Caco-2 (cell line): ENCODE data around the gene IGSF8. TPM values are rescaled to one million over a fixed set of nuclear protein-coding genes. Genes with fewer than 3 reads are reported as not detected.

Experiments used
- BruUV-seq: library from RNA; stranded (reverse); fragments of 400-500 nt; replicated peaks from 2 replicates; lab custom pipeline; 2021; lab: Mats Ljungman, UMichigan
- CTCF ChIA-PET: fragments of 300-600 bp; sonication (Branson Sonifier 250); formaldehyde crosslinking; loops from one replicate; lab custom pipeline; 2022; ENCODE audit warnings: antibody characterized with exemption; lab: Charles Lee
- POLR2A ChIA-PET: fragments of 300-600 bp; sonication (Branson Sonifier 250); formaldehyde crosslinking; loops from one replicate; lab custom pipeline; 2022; ENCODE audit warnings: antibody characterized with exemption; lab: Charles Lee
- DNase-seq, 2 experiments: peaks; one replicate each; pipeline versions ENCODE4 v3.0.0 to v3.0.0-alpha.2; 2020 to 2022
- H3K27me3 ChIP-seq: replicated peaks from 2 replicates; pipeline ENCODE4 v1.6.0; 2011; ENCODE audit warnings: low read length; ENCODE audit not compliant: control insufficient read depth, insufficient read depth
- H3K36me3 ChIP-seq: 2 replicates; pipeline ENCODE4 v1.5.1; 2011; ENCODE audit warnings: low read length; ENCODE audit not compliant: control insufficient read depth, insufficient read depth
- H3K4me1 ChIP-seq: fragments of 250-450 bp; sonication (Bioruptor Pico); 2 replicates; pipeline ENCODE4 v1.5.1; 2020; ENCODE audit warnings: mild to moderate bottlenecking
- H3K4me3 ChIP-seq: 2 replicates; pipeline ENCODE4 v1.5.1; 2011; ENCODE audit warnings: low read depth, mild to moderate bottlenecking, control low read depth, low read length
- H3K9me3 ChIP-seq: fragments of 250-450 bp; sonication (Bioruptor Pico); 2 replicates; pipeline ENCODE4 v1.5.1; 2020; ENCODE audit warnings: mild to moderate bottlenecking, moderate library complexity
- H3K27ac Mint-ChIP-seq: one replicate; pipeline ENCODE4 v1.8.0; 2022; ENCODE audit warnings: mixed read lengths; ENCODE audit not compliant: unreplicated experiment
- H3K27me3 Mint-ChIP-seq: one replicate; pipeline ENCODE4 v1.8.0; 2022; ENCODE audit warnings: mixed read lengths; ENCODE audit not compliant: insufficient read depth, unreplicated experiment
- H3K36me3 Mint-ChIP-seq: one replicate; pipeline ENCODE4 v1.8.0; 2022; ENCODE audit warnings: mild to moderate bottlenecking, mixed read lengths; ENCODE audit not compliant: insufficient read depth, unreplicated experiment
- H3K4me1 Mint-ChIP-seq: one replicate; pipeline ENCODE4 v1.8.0; 2022; ENCODE audit warnings: low read depth, mixed read lengths; ENCODE audit not compliant: unreplicated experiment
- H3K4me3 Mint-ChIP-seq: one replicate; pipeline ENCODE4 v1.8.0; 2022; ENCODE audit warnings: mild to moderate bottlenecking, moderate library complexity, mixed read lengths; ENCODE audit not compliant: unreplicated experiment
- H3K9me3 Mint-ChIP-seq: one replicate; pipeline ENCODE4 v1.8.0; 2022; ENCODE audit warnings: mixed read lengths; ENCODE audit not compliant: unreplicated experiment
- CTCF ChIP-seq, 2 experiments: fragments of 200-600 bp in 1 of 2; IDR thresholded peaks; 1 replicate in 1 of 2; 2 replicates in 1 of 2; pipeline versions ENCODE4 v1.5.1 to v1.8.0; 2011 to 2022; ENCODE audit warnings: antibody characterized with exemption in 1 of 2, control low read depth in 1 of 2, inconsistent platforms in 1 of 2, low read depth in 1 of 2, low read length in 1 of 2, mild to moderate bottlenecking in 1 of 2, moderate library complexity in 1 of 2; ENCODE audit not compliant: insufficient read depth in 1 of 2, severe bottlenecking in 1 of 2, unreplicated experiment in 1 of 2
- intact Hi-C: fragments of 100-400 bp; cut with micrococcal nuclease; formaldehyde crosslinking; loops from one replicate; pipeline ENCODE4 v1.10.0; 2022; ENCODE audit not compliant: unreplicated experiment
- total RNA-seq: library from RNA; stranded (reverse); gene quantifications from 2 replicates; pipeline ENCODE4 v1.2.3, GENCODE V29; 2022

The IGSF8 gene
- total RNA-seq, 1 experiment from 2014 or later: 15.4 TPM

- H3K4me1 Mint-ChIP-seq: no peaks in the 10 kb centered on the region
- Histone ChIP-seq H3K4me1 (no peaks in the 10 kb centered on the region), H3K27me3 (no peaks in the 10 kb centered on the region), H3K36me3 (no peaks in the 10 kb centered on the region), H3K4me3 (no peak overlapping the region), H3K9me3 (no peaks in the 10 kb centered on the region)
- H3K36me3 Mint-ChIP-seq: no peaks in the 10 kb centered on the region
- BruUV-seq: no TSS peak
- no peak overlapping the region for H3K4me3 Mint-ChIP-seq
- ChIA-PET POLR2A (no interaction called here), CTCF (interaction anchor here (0.6 kb wide), 1 partner anchor 293 kb away, joined by 3 read pairs; no protein-coding TSS in a partner anchor)
- intact Hi-C loops: no loop called here
- H3K27ac Mint-ChIP-seq: no peak overlapping the region
- TF ChIP-seq CTCF (IDR thresholded peaks at IDR 0.05; ENCODE audit: insufficient read depth in 1 of 2, low read depth in 1 of 2, low read length in 1 of 2, severe bottlenecking in 1 of 2, unreplicated experiment in 1 of 2): no peak
- H3K27me3 Mint-ChIP-seq: peaks cover 5% of the 10 kb centered on the region
- no peak for DNase-seq
- no peaks in the 10 kb centered on the region for H3K9me3 Mint-ChIP-seq
Measured at GRCh38 chr1:160146107-160146506, 47.7 kb upstream of the IGSF8 start.

GRCh38 chr1:160144921-160145320, 46.5 kb upstream of the IGSF8 start:
- Mint-ChIP-seq H3K27ac (no peak overlapping the region), H3K4me3 (no peak overlapping the region), H3K27me3 (peaks cover 7% of the 10 kb centered on the region), H3K4me1 (no peaks in the 10 kb centered on the region), H3K36me3 (no peaks in the 10 kb centered on the region), H3K9me3 (no peaks in the 10 kb centered on the region)
- no TSS peak for BruUV-seq
- Histone ChIP-seq H3K4me3 (no peak overlapping the region), H3K36me3 (no peaks in the 10 kb centered on the region), H3K4me1 (no peaks in the 10 kb centered on the region), H3K27me3 (no peaks in the 10 kb centered on the region), H3K9me3 (no peaks in the 10 kb centered on the region)
- ChIA-PET POLR2A (no interaction called here), CTCF (no interaction called here)
- intact Hi-C loops: no loop called here
- no peak for TF ChIP-seq CTCF (IDR thresholded peaks at IDR 0.05; ENCODE audit: insufficient read depth in 1 of 2, low read depth in 1 of 2, low read length in 1 of 2, severe bottlenecking in 1 of 2, unreplicated experiment in 1 of 2)
- DNase-seq: no peak

GRCh38 chr1:160143695-160144094, 45.3 kb upstream of the IGSF8 start:
- Mint-ChIP-seq H3K4me1 (no peaks in the 10 kb centered on the region), H3K36me3 (no peaks in the 10 kb centered on the region), H3K27me3 (peaks cover 7% of the 10 kb centered on the region), H3K27ac (no peak overlapping the region), H3K4me3 (no peak overlapping the region), H3K9me3 (no peaks in the 10 kb centered on the region)
- no peak overlapping the region for H3K4me3 ChIP-seq
- no TSS peak for BruUV-seq
- TF ChIP-seq CTCF (IDR thresholded peaks at IDR 0.05; ENCODE audit: insufficient read depth in 1 of 2, low read depth in 1 of 2, low read length in 1 of 2, severe bottlenecking in 1 of 2, unreplicated experiment in 1 of 2): no peak
- no peak for DNase-seq
- CTCF ChIA-PET: no interaction called here
- no peaks in the 10 kb centered on the region for H3K4me1 ChIP-seq
- intact Hi-C loops: no loop called here
- H3K36me3 ChIP-seq: no peaks in the 10 kb centered on the region
- no peaks in the 10 kb centered on the region for H3K9me3 ChIP-seq
- H3K27me3 ChIP-seq: no peaks in the 10 kb centered on the region
- POLR2A ChIA-PET: no interaction called here
